Measurements from ENCODE around the gene CRYL1. TPM values are rescaled to one million over a fixed set of nuclear protein-coding genes. Genes with fewer than 3 reads are reported as not detected.
A peak's percentile ranks its signal among the peaks of the same experiment; 100 is the strongest.
"Not testable (repeated sequence)": the region's sequence is repeated elsewhere in the genome, so short reads cannot be mapped to it uniquely, and the experiment has no call there.

CRYL1 gene
- total RNA-seq, 1 donor from 2014 or later, result 30.1 TPM

- ATAC-seq, result no peak
Observed at GRCh38 chr13:20448470-20448869, 77.2 kb downstream of the CRYL1 start.

GRCh38 chr13:20446900-20447299, 78.8 kb downstream of the CRYL1 start:
- peak; percentile 45 for ATAC-seq

GRCh38 chr13:20446405-20446804, 79.3 kb downstream of the CRYL1 start:
- peak; percentile 94 for ATAC-seq

- ATAC-seq, result peak; percentile 29
Observed at GRCh38 chr13:20442798-20443381, 82.8 kb downstream of the CRYL1 start.

GRCh38 chr13:20442375-20442774, 83.3 kb downstream of the CRYL1 start:
- no peak for ATAC-seq

GRCh38 chr13:20441879-20442278, 83.8 kb downstream of the CRYL1 start:
- peak; percentile 53 for ATAC-seq

- ATAC-seq, result peak; percentile 42
Observed at GRCh38 chr13:20441056-20441455, 84.6 kb downstream of the CRYL1 start.

GRCh38 chr13:20439261-20439660, 86.4 kb downstream of the CRYL1 start:
- no peak for ATAC-seq

GRCh38 chr13:20438801-20439200, 86.9 kb downstream of the CRYL1 start:
- no peak for ATAC-seq

GRCh38 chr13:20436505-20436904, 89.2 kb downstream of the CRYL1 start:
- no peak for ATAC-seq

GRCh38 chr13:20435616-20436368, 89.9 kb downstream of the CRYL1 start:
- no peak for ATAC-seq

- not testable (repeated sequence) for ATAC-seq
Observed at GRCh38 chr13:20434210-20434609, 91.4 kb downstream of the CRYL1 start.

GRCh38 chr13:20431687-20432384, 93.8 kb downstream of the CRYL1 start:
- ATAC-seq, result no peak

- ATAC-seq, result peak; percentile 93
Observed at GRCh38 chr13:20431080-20431479, 94.6 kb downstream of the CRYL1 start.

- no peak for ATAC-seq
Observed at GRCh38 chr13:20430296-20430695, 95.4 kb downstream of the CRYL1 start.

- ATAC-seq, result no peak
Observed at GRCh38 chr13:20429682-20430081, 96.0 kb downstream of the CRYL1 start.

- peak; percentile 45 for ATAC-seq
Observed at GRCh38 chr13:20428666-20429644, 96.7 kb downstream of the CRYL1 start.

- ATAC-seq, result no peak
Observed at GRCh38 chr13:20426766-20427448, 98.8 kb downstream of the CRYL1 start.

- ATAC-seq, result peak; percentile 87
Observed at GRCh38 chr13:20425819-20426219, 99.8 kb downstream of the CRYL1 start.

GRCh38 chr13:20424949-20425348, 100.7 kb downstream of the CRYL1 start:
- no peak for ATAC-seq

GRCh38 chr13:20424559-20424852, 101.2 kb downstream of the CRYL1 start:
- ATAC-seq, result no peak

- no peak for ATAC-seq
Observed at GRCh38 chr13:20422362-20422761, 103.3 kb downstream of the CRYL1 start.

All from esophagus mucosa (tissue), 1 donor.